Panc1 (cell line): ENCODE measurements around the gene MAP3K15. TPM values are rescaled to one million over a fixed set of nuclear protein-coding genes. Genes with fewer than 3 reads are reported as not detected.

ENCODE experiments used
- ATAC-seq: fragments of 200-7000 bp; cut with Tn5 transposase; 2 replicates; pipeline ENCODE4 v1.9.1; 2020; ENCODE audit warnings: mild to moderate bottlenecking, moderate library complexity
- BruUV-seq: library from RNA; stranded (reverse); fragments of 400-500 nt; replicated peaks from 2 replicates; lab custom pipeline; 2021; lab: Mats Ljungman, UMichigan
- CTCF ChIA-PET: fragments of 300-600 bp; sonication (Branson Sonifier 250); formaldehyde crosslinking; loops from one replicate; lab custom pipeline; 2022; ENCODE audit warnings: antibody characterized with exemption; lab: Charles Lee
- POLR2A ChIA-PET: fragments of 300-600 bp; sonication (Branson Sonifier 250); formaldehyde crosslinking; loops from one replicate; lab custom pipeline; 2022; ENCODE audit warnings: antibody characterized with exemption; lab: Charles Lee
- DNase-seq: peaks from one replicate; pipeline ENCODE4 v3.0.0-alpha.2; 2010; ENCODE audit warnings: low read depth, low spot score
- H3K27ac ChIP-seq: 2 replicates; pipeline ENCODE4 v1.5.1; 2011; ENCODE audit warnings: mild to moderate bottlenecking, low read length, inconsistent platforms
- H3K27me3 ChIP-seq: fragments of 200-500 bp; sonication (Bioruptor generic); 2 replicates; pipeline ENCODE4 v1.6.0; 2014; ENCODE audit warnings: low read length, inconsistent platforms; ENCODE audit not compliant: control insufficient read depth, insufficient read depth
- H3K36me3 ChIP-seq: fragments of 200-500 bp; sonication (Bioruptor generic); 2 replicates; pipeline ENCODE4 v1.5.1; 2014; ENCODE audit warnings: inconsistent platforms, mild to moderate bottlenecking, low read length, moderate library complexity; ENCODE audit not compliant: control insufficient read depth, insufficient read depth
- H3K4me1 ChIP-seq: 2 replicates; pipeline ENCODE4 v1.5.1; 2011; ENCODE audit warnings: inconsistent platforms, mild to moderate bottlenecking, low read length, moderate library complexity; ENCODE audit not compliant: control insufficient read depth, insufficient read depth
- H3K4me3 ChIP-seq, 2 experiments: 2 replicates each; pipeline ENCODE4 v1.5.1; 2011 to 2012; ENCODE audit warnings: low read depth in 2 of 2, low read length in 2 of 2, mild to moderate bottlenecking in 2 of 2, inconsistent platforms in 1 of 2, moderate library complexity in 1 of 2
- H3K9me3 ChIP-seq: fragments of 200-500 bp; sonication (Bioruptor generic); 2 replicates; pipeline ENCODE4 v1.5.1; 2014; ENCODE audit warnings: low read depth, mild to moderate bottlenecking, inconsistent platforms, low read length, moderate library complexity; ENCODE audit not compliant: control insufficient read depth, insufficient read depth
- CTCF ChIP-seq: fragments of 450-650 bp; IDR thresholded peaks from 2 replicates; pipeline ENCODE4 v1.5.1; 2017; ENCODE audit warnings: mild to moderate bottlenecking
- POLR2AphosphoS5 ChIP-seq: IDR thresholded peaks from 2 replicates; pipeline ENCODE4 v1.6.1; 2012; ENCODE audit warnings: mild to moderate bottlenecking, low read depth, low read length, moderate library complexity
- REST ChIP-seq, 2 experiments: IDR thresholded peaks; 2 replicates each; pipeline ENCODE4 v1.6.1; 2011 to 2012; ENCODE audit warnings: low read depth in 2 of 2, control low read depth in 1 of 2, low read length in 1 of 2, mild to moderate bottlenecking in 1 of 2, moderate library complexity in 1 of 2; ENCODE audit not compliant: insufficient read depth in 1 of 2
- SIN3A ChIP-seq: IDR thresholded peaks from 2 replicates; pipeline ENCODE4 v1.6.1; 2012; ENCODE audit warnings: low read depth, mild to moderate bottlenecking, low read length, moderate library complexity, borderline replicate concordance; ENCODE audit not compliant: insufficient read depth
- TCF7L2 ChIP-seq: IDR thresholded peaks from 2 replicates; pipeline ENCODE4 v1.6.1; 2011; ENCODE audit warnings: mild to moderate bottlenecking, low read depth, low read length, inconsistent platforms
- in situ Hi-C: cut with HindIII; loops from 2 replicates; pipeline ENCODE4 v1.10.0; 2016; ENCODE audit warnings: low sequenced_read_pairs, low pct_unique_long_range_greater_than_20kb
- intact Hi-C: fragments of 100-400 bp; cut with micrococcal nuclease; formaldehyde crosslinking; loops from one replicate; pipeline ENCODE4 v1.10.0; 2022; ENCODE audit not compliant: unreplicated experiment
- total RNA-seq: library from RNA; stranded (reverse); gene quantifications from one replicate; pipeline ENCODE4 v1.2.1, GENCODE V29; 2021; ENCODE audit not compliant: unreplicated experiment

The MAP3K15 gene
- total RNA-seq, 1 experiment from 2014 or later, result 4.9 TPM

GRCh38 chrX:19349264-19349663, 166.0 kb downstream of the MAP3K15 start:
- Histone ChIP-seq H3K36me3 (no peaks in the 10 kb centered on the region; the same call in 1 of the 2 replicates), H3K27me3 (no peaks in the 10 kb centered on the region), H3K27ac (no peak overlapping the region), H3K9me3 (no peaks in the 10 kb centered on the region), H3K4me1 (no peaks in the 10 kb centered on the region), H3K4me3 (no peak overlapping the region)
- POLR2A ChIA-PET, result no interaction called here
- CTCF ChIA-PET, result no interaction called here
- ATAC-seq (no peak), DNase-seq (no peak)
- in situ Hi-C loops (no loop called here), intact Hi-C loops (no loop called here)
- TF ChIP-seq REST (IDR thresholded peaks at IDR 0.05; ENCODE audit: insufficient read depth in 1 of 2, low read depth in 2 of 2, low read length in 1 of 2), result no peak
- no peak for TF ChIP-seq TCF7L2
- no peak for TF ChIP-seq CTCF
- no peak for TF ChIP-seq SIN3A
- no peak for TF ChIP-seq POLR2AphosphoS5
- no TSS peak for BruUV-seq

- ATAC-seq (no peak), DNase-seq (no peak)
- POLR2A ChIA-PET, result no interaction called here
- BruUV-seq, result no TSS peak
- Histone ChIP-seq H3K27me3 (no peaks in the 10 kb centered on the region), H3K4me3 (no peak overlapping the region), H3K9me3 (no peaks in the 10 kb centered on the region), H3K27ac (no peak overlapping the region), H3K36me3 (no peaks in the 10 kb centered on the region; the same call in 1 of the 2 replicates), H3K4me1 (no peaks in the 10 kb centered on the region)
- TF ChIP-seq CTCF (no peak), SIN3A (no peak), POLR2AphosphoS5 (no peak), TCF7L2 (no peak), REST (IDR thresholded peaks at IDR 0.05; ENCODE audit: insufficient read depth in 1 of 2, low read depth in 2 of 2, low read length in 1 of 2) (no peak)
- in situ Hi-C loops (no loop called here), intact Hi-C loops (no loop called here)
- CTCF ChIA-PET, result no interaction called here
Observed at GRCh38 chrX:19347916-19348315, 167.4 kb downstream of the MAP3K15 start.
